ENCODE data around the gene PRPH.
"Not testable (repeated sequence)": the region's sequence is repeated elsewhere in the genome, so short reads cannot be mapped to it uniquely, and the experiment has no call there.

PRPH gene

GRCh38 chr12:49330631-49331379 is 35.9 kb downstream of the PRPH start:
- no peak for DNase-seq (ENCODE audit: low read depth, low spot score)
- H3K27ac ChIP-seq, result no peak overlapping the region

DNA sequence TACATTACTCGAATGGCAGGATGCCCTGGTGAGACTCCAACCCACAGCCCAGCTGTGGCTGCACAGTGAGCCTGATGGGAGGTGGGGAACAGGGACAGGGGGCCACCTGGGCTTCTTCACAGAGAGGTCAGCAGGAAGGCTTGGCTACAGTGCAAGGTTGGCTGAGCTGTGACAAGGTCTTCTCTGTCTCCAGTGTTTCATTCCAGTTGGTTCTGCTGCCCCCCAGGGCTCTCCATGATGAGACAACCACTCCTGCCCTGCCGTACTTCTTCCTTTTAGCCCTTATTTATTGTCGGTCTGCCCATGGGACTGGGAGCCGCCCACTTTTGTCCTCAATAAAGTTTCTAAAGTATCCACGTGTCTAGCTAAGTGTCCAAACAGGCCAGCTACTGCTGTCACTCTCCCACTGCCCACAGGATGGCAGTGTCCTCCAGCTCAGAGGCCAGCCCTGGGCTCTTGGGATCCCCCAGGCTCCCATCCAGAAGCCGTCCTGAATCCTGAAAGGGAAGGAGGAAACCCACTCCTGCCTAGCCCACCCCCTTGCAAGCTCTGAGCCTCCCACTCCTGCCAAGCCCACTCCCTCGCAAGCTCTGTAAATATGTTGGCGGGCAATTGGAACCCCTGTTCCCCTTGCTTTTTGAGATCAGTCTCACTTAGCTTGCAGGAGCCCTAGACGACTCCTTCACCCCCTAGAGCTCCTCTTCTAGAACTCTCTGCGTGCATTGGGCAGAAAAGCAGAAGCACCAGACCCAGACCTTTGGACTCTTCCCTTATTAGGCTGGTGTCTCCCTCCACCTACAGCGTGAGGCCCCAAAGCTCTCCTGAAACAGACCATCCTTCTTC is 36.7 kb downstream of the PRPH start:
- no peak for DNase-seq (ENCODE audit: low read depth, low spot score)

GRCh38 chr12:49332441-49332861 is 37.5 kb downstream of the PRPH start:
- no peak overlapping the region for H3K27ac ChIP-seq
- DNase-seq (ENCODE audit: low read depth, low spot score), result no peak

More for the DNA sequence above, 36.7 kb downstream of the PRPH start:
- H3K27ac ChIP-seq, result no peak overlapping the region

DNA sequence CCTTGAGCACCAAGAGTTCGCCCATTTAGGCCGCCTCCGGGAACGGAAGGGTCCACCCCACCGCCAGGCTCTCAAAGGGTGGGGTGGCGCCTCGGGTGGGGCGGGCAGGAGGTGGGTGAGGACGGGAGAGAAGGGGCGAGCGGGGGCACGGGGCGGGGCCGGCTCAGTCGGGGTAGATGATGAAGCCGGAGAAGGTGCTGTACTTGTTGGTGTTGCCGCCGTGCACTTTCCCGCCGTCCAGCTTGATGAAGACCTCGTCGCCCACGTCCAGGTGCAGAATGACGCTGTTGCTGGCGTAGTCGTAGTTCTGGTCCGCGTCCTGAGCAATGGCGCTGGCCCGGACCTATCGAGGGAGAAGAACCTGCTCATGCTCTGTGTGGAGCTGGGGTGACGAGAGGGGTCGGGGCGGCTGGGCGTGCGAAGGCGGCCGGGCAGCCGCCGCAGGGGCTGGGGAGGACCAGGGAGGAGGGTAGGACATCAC is 38.0 kb downstream of the PRPH start:
- no peak for DNase-seq (ENCODE audit: low read depth, low spot score)
- no peak overlapping the region for H3K27ac ChIP-seq

DNA sequence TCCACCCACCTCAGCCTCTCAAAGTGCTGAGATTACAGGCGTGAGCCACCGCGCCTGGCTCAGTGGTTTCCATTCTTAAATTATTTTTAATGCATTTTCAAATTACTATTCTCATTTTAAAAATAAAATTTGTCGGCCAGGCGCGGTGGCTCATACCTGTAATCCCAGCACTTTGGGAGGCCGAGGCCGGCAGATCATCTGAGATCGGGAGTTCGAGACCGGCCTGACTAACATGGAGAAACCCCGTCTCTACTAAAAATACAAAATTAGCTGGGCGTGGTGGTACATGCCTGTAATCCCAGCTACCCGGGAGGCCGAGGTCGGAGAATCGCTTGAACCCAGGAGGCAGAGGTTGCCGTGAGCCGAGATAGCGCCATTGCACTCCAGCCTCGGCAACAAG is 38.8 kb downstream of the PRPH start:
- DNase-seq (ENCODE audit: low read depth, low spot score); H3K27ac ChIP-seq: not testable (repeated sequence)

DNA sequence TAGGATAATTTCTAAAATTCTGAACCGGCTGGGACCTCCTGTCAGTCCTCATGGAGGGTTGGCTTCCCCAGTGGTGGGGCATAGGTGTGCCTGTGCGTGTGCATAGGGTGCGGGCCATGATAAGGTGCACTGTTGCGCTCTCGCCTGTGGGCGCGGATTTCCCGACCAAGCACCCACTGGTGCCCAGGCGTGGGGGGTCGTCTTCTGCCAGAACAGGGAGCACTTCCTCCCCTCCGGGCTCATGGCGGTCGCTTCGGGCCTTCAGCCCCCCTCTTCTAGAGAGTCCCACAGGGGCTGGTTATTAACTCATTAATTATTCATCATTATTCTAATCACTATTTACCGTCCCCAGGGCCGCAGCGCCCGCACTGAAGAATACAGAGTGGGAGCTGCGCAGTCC is 39.3 kb downstream of the PRPH start:
- DNase-seq (ENCODE audit: low read depth, low spot score), result no peak
- no peak overlapping the region for H3K27ac ChIP-seq

DNA sequence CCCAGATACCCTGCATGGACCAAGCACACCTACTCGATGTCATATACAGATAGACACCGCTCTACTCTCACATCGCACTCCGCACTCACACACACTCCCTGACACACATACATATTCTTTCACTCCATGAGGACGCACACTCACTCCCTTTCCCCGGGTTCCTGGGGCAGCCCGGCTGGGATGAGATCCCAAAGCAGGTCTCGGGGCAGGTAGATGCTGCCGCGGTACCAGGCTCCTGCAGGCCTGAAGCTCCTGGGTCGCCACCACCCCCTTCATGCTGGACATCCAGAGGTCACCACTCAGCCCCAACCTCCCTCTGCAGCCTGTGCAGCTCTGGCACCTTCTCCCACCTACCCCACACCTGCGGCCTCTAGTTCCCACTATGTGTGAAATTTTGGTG is 39.7 kb downstream of the PRPH start:
- DNase-seq (ENCODE audit: low read depth, low spot score), result no peak
- no peak overlapping the region for H3K27ac ChIP-seq

DNA sequence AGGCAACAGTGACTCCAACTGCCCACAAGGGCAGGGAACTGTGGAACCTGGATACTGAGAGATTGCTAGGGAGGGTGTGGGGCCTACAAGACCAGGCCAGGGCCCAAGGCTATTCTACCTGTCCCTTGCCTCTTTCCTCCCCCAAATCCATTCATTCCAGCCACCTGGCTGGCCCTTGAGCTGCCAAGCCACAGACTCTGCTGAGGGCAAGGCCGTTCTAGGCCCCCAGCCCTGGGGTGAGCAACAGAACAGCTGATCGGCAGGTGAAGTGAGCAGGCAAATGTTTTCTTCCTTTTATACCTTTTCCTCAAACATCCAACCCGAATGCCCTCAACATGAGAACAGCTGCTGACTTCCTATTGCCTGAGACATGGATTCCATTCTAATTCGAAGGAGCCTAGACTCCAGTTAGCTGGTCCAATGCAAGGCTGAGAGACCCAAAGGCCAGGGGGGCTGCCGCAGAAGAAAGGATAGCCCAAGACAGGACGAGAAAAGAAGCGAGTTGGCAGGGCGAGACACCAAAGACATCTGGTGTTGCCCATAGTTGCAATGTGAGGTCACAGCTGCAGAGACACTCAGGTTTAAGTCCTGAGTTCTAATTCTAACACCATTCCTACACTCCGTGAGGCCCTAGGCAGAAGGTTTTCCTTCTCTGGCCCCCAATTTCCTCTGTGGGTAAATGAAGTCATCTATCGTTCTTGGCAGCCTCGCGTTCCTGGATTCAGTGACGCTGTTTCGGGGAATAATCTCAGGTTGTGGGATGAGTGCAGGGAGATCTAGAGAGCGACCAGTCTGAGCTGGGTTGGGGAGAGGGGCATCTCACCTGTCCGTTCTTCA is 40.4 kb downstream of the PRPH start:
- no peak overlapping the region for H3K27ac ChIP-seq
- no peak for DNase-seq (ENCODE audit: low read depth, low spot score)

- no peak for DNase-seq (ENCODE audit: low read depth, low spot score)
- no peak overlapping the region for H3K27ac ChIP-seq
Observed at GRCh38 chr12:49335955-49336644, 41.2 kb downstream of the PRPH start.

- H3K27ac ChIP-seq, result no peak within 1 kb of the TSS
- DNase-seq (ENCODE audit: low read depth, low spot score), result no peak
Observed at GRCh38 chr12:49336645-49337584, 42.0 kb downstream of the PRPH start, which contains the start of gene C1QL4. Gene C1QL4 (minus strand): TSS chr12:49337188. CDS start chr12:49336477, 711 bp downstream.

- DNase-seq (ENCODE audit: low read depth, low spot score), result no peak
- H3K27ac ChIP-seq, result no peak overlapping the region
Observed at GRCh38 chr12:49338830-49339463, 44.0 kb downstream of the PRPH start.

GRCh38 chr12:49339464-49339861 is 44.5 kb downstream of the PRPH start:
- H3K27ac ChIP-seq, result no peak overlapping the region
- no peak for DNase-seq (ENCODE audit: low read depth, low spot score)

- H3K27ac ChIP-seq, result no peak overlapping the region
- no peak for DNase-seq (ENCODE audit: low read depth, low spot score)
Observed at GRCh38 chr12:49340095-49340870, 45.3 kb downstream of the PRPH start.

GRCh38 chr12:49340971-49341776 is 46.2 kb downstream of the PRPH start:
- no peak overlapping the region for H3K27ac ChIP-seq
- DNase-seq (ENCODE audit: low read depth, low spot score), result no peak

DNA sequence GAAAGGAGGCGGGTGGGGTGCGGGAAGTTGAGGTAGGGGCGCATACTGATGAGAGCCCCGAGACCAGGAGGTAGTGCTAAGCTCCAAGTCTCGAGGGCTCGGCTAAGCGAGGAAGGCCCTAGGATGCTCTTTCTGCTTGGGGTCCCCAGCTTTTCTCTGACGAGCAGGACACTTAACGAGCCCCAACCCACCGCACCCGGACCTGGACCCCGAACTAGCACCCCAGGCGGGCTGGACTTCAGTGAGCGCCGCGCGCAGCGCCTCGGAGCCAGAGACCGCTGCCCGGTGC is 46.8 kb downstream of the PRPH start:
- DNase-seq (ENCODE audit: low read depth, low spot score), result no peak
- no peak overlapping the region for H3K27ac ChIP-seq

DNA sequence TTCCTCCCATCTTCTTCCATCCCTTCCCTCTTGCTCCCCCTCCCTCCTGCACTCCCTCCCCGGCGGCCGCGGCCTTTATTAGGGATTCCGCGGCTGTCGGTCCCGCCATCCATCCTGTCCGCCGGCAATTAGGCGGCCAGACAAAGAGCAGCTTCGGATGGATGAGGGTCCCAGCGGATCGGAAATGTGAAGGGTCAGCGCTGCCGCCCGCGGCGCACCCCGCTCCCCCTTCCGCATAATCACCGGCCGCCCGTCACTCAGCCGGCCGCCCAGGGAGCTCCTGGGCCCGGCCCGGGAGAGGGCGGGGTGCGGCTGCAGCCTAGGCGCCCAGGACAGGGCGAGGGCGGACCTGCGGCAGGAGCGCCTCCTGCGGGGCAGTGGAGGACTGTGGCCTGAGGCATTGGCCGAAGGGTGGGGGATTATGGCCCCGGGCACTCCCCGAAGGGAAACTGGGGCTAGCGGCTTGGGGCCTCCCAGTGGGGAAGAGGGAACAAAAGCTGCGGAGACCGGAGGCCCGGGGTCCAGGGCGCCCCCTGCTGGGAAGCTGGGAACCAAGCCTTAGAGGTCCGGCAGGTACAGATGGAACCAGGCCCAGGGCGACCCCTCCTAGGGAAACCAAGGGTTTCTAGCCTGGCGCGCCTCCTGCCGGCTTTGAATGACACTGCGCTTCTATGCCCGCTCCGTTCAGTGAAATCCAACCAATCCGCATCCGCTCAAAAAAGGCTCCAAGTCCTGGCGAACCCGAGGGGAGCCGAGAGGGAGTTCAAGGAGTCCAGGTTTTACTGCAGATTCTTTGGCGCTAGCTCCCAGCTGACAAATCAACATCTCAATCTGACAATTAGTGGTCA is 47.3 kb downstream of the PRPH start:
- DNase-seq (ENCODE audit: low read depth, low spot score), result no peak

More for the DNA sequence above, 47.3 kb downstream of the PRPH start:
- no peak overlapping the region for H3K27ac ChIP-seq
